GM21717 (cell line): Measurements from ENCODE around the gene BCAR1.

ENCODE experiments used
- ATAC-seq: cut with Tn5 transposase; IDR thresholded peaks from one replicate; pipeline ENCODE4 v1.9.1; 2021; ENCODE audit warnings: mild to moderate bottlenecking, moderate library complexity; ENCODE audit not compliant: unreplicated experiment

BCAR1 gene

GRCh38 chr16:75181630-75182029, 69.8 kb downstream of the BCAR1 start:
- no peak for ATAC-seq

GRCh38 chr16:75179208-75179607, 72.2 kb downstream of the BCAR1 start:
- ATAC-seq = no peak
